Upper lobe of right lung (tissue), 1 donor: Measurements from ENCODE around the gene TCIRG1. TPM values are rescaled to one million over a fixed set of nuclear protein-coding genes. Genes with fewer than 3 reads are reported as not detected.
A peak's percentile ranks its signal among the peaks of the same experiment; 100 is the strongest.

Experiments
- ATAC-seq: fragments of 200-7000 bp; cut with Tn5 transposase; one replicate; pipeline ENCODE4 v1.9.1; 2020; ENCODE audit warnings: mild to moderate bottlenecking, moderate library complexity
- DNase-seq: peaks from one replicate; pipeline ENCODE4 v3.0.0-alpha.2; 2020
- H3K27ac ChIP-seq: fragments of 200-600 bp; one replicate; pipeline ENCODE4 v1.8.0; 2022
- H3K27me3 ChIP-seq: fragments of 200-600 bp; one replicate; pipeline ENCODE4 v1.8.0; 2022; ENCODE audit warnings: mild to moderate bottlenecking
- H3K36me3 ChIP-seq: fragments of 200-600 bp; one replicate; pipeline ENCODE4 v1.8.0; 2022
- H3K4me1 ChIP-seq: fragments of 200-600 bp; one replicate; pipeline ENCODE4 v1.8.0; 2022
- H3K4me3 ChIP-seq: fragments of 200-600 bp; one replicate; pipeline ENCODE4 v1.8.0; 2022; ENCODE audit warnings: mild to moderate bottlenecking
- H3K9me3 ChIP-seq: fragments of 200-600 bp; one replicate; pipeline ENCODE4 v1.8.0; 2022
- intact Hi-C: fragments of 100-400 bp; cut with DNase I; formaldehyde crosslinking; loops from one replicate; pipeline ENCODE4 v1.11.0; 2022
- total RNA-seq: library from RNA; stranded (reverse); fragmentation: NEBNext Ultra II Directional; extraction: Animal tissue kit (Norgen Biotek cat#: 25700); gene quantifications from one replicate; pipeline ENCODE4 v1.2.1, GENCODE V29; 2021
- TF ChIP-seq, protein P1 (sequence below): fragments of 200-600 bp; IDR thresholded peaks from one replicate; pipeline ENCODE4 v1.8.0; 2022; ENCODE audit warnings: antibody characterized with exemption
- donor health status: DM: no; HTN: yes; CAD: no; lungs with severe emphysema.

The TCIRG1 gene
- total RNA-seq, 1 donor from 2014 or later, result 216 TPM

DNA sequence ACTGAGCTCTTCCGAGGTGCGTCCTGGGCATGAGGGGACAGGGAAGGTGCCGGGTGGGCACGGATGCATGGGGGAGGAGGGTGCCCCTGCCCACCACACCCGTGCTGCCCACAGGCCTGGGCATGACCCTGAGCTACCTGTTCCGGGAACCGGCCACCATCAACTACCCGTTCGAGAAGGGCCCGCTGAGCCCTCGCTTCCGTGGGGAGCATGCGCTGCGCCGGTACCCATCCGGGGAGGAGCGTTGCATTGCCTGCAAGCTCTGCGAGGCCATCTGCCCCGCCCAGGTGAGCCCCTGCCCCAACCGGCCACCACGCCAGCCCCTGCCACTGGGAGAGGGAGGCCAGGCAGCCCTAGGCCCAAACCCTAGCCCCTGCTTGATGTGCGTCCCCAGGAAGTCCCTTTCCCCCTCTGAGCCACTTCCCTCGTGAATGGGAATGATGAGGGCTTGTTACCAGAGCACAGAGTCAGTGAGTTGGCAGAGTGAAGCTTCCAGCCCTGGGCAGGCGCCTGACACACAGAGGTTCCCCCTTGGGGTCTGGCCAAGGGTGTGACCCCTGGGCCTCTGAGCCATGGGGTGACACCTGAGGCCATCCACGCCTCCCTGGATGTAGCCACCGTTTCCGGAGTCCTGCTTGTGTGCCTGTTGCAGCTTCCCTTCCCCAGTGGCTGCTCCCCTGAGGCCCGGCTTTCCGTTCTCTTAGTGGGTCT is 5.7 kb upstream of the TCIRG1 start:
- Histone ChIP-seq H3K9me3 (no peaks in the 10 kb centered on the region), H3K27me3 (no peaks in the 10 kb centered on the region), H3K36me3 (peaks cover 20% of the 10 kb centered on the region), H3K27ac (peak overlapping the region; percentile 55), H3K4me3 (no peak overlapping the region), H3K4me1 (peaks cover 45% of the 10 kb centered on the region)
- intact Hi-C loops, result no loop called here
- ATAC-seq (no peak), DNase-seq (peak; percentile 64)
- TF ChIP-seq, protein P1, sequence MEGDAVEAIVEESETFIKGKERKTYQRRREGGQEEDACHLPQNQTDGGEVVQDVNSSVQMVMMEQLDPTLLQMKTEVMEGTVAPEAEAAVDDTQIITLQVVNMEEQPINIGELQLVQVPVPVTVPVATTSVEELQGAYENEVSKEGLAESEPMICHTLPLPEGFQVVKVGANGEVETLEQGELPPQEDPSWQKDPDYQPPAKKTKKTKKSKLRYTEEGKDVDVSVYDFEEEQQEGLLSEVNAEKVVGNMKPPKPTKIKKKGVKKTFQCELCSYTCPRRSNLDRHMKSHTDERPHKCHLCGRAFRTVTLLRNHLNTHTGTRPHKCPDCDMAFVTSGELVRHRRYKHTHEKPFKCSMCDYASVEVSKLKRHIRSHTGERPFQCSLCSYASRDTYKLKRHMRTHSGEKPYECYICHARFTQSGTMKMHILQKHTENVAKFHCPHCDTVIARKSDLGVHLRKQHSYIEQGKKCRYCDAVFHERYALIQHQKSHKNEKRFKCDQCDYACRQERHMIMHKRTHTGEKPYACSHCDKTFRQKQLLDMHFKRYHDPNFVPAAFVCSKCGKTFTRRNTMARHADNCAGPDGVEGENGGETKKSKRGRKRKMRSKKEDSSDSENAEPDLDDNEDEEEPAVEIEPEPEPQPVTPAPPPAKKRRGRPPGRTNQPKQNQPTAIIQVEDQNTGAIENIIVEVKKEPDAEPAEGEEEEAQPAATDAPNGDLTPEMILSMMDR, result no peak

DNA sequence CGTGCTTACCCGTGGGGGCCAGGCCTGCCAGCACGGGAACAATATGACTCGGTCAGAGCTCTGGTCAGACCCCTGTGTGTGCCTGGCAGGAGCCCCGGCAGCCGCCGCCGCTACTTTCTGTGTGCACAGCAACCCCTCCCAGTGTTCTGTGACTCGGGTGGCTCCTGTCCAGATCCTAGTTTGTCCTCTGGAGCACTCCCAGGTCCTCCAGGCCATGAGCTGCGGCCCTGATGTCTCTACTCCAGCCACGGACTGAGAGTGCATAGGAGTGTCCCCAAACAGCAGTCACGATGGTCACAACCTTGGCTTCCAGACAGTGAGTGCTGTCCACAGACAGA is 5.1 kb upstream of the TCIRG1 start:
- Histone ChIP-seq H3K4me3 (no peak overlapping the region), H3K9me3 (no peaks in the 10 kb centered on the region), H3K27ac (peak overlapping the region; percentile 55), H3K27me3 (no peaks in the 10 kb centered on the region), H3K4me1 (peaks cover 51% of the 10 kb centered on the region), H3K36me3 (peaks cover 20% of the 10 kb centered on the region)
- ATAC-seq (no peak), DNase-seq (peak; percentile 72)
- TF ChIP-seq, protein P1, result no peak
- intact Hi-C loops, result no loop called here

DNA sequence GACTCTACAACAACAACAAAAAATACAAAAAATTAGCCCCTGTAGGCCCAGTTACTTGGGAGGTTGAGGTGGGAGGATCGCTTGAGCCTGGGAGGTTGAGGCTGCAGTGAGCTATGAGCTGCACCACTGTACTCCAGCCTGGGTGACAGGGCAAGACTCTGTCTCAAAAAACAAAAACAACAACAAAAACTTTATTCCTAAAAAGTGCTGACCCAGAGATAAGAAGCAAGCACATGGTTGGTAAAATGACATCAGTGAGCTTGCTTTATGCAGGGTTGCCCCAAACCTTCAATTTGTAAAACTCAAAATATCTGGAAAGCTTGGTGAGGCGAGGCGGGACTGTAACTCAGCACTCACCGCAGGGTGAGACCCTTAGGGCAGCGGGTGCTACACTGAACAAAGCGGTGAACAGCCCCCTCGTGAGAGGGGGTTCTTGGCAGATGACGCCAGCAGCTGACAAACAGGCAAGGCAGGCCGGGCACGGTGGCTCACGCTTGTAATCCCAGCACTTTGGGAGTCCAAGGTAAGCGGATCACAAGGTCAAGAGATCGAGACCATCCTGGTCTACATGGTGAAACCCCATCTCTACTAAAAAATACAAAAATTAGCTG is 3.5 kb upstream of the TCIRG1 start:
- Histone ChIP-seq H3K27me3 (no peaks in the 10 kb centered on the region), H3K27ac (peak overlapping the region; percentile 94), H3K9me3 (no peaks in the 10 kb centered on the region), H3K4me1 (peaks cover 58% of the 10 kb centered on the region), H3K36me3 (peaks cover 20% of the 10 kb centered on the region), H3K4me3 (no peak overlapping the region)
- intact Hi-C loops, result no loop called here
- peak; percentile 63 for DNase-seq
- TF ChIP-seq, protein P1, result no peak
- ATAC-seq, result no peak

DNA sequence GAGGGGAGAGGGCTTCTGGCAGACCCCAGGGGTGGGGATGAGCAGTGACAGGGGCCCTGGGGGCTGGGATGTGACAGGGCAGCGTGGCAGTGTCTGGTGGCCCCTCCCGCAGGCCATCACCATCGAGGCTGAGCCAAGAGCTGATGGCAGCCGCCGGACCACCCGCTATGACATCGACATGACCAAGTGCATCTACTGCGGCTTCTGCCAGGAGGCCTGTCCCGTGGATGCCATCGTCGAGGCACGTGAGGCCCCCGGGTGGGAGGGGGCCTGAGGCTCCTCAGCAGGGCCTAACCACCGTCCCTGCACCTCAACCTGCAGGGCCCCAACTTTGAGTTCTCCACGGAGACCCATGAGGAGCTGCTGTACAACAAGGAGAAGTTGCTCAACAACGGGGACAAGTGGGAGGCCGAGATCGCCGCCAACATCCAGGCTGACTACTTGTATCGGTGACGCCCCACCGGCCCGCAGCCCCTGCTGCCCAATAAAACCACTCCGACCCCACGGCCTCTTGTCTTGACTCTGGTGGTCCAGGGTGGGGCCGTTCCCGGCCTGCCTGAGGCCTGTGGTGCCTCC is 2.6 kb upstream of the TCIRG1 start:
- H3K9me3 ChIP-seq, result no peaks in the 10 kb centered on the region
- peaks cover 20% of the 10 kb centered on the region for H3K36me3 ChIP-seq
- peaks cover 62% of the 10 kb centered on the region for H3K4me1 ChIP-seq
- no peaks in the 10 kb centered on the region for H3K27me3 ChIP-seq
- H3K4me3 ChIP-seq, result no peak overlapping the region
- ATAC-seq, result peak; percentile 13
- TF ChIP-seq, protein P1, result no peak
- intact Hi-C loops, result no loop called here
- peak overlapping the region; percentile 94 for H3K27ac ChIP-seq
- DNase-seq, result peak; percentile 87

DNA sequence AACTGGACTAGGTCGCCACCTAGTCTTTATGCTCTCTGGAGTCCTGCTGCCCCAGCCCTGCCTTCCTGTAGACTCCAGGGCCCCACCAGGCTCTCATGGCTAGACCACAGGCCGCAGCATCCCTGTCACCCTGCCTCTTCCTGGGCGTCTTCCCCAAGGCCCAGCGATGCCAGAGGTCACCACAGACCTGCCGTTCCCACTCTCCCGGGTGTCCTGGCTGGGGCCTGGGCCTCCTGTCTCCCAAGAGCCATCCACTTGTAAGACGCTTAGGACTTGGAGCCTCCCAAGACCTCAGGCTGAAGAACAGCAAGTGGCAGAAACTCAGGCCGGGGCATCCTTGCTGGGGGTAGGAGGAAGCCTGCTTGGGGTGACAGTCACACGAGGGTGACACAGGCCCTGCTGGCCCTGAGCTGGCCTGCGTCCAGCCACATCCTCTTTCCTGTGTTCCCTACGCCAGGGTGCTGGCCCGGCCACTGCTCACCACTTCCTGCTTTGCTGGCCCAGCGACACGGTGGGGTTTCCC is 2.0 kb upstream of the TCIRG1 start:
- Histone ChIP-seq H3K27me3 (no peaks in the 10 kb centered on the region), H3K9me3 (no peaks in the 10 kb centered on the region), H3K36me3 (peaks cover 20% of the 10 kb centered on the region), H3K4me3 (no peak overlapping the region), H3K27ac (peak overlapping the region; percentile 94), H3K4me1 (peaks cover 58% of the 10 kb centered on the region)
- peak; percentile 90 for DNase-seq
- ATAC-seq, result peak; percentile 68
- intact Hi-C loops, result no loop called here
- TF ChIP-seq, protein P1, result no peak
